Kasumi-1 (cell line): ENCODE data around the gene CAPN7.

ENCODE experiments used
- DNase-seq, 2 experiments: peaks; one replicate each; lab custom pipeline; 2025; lab: John Stamatoyannopoulos, UW

Gene CAPN7

GRCh38 chr3:15276028-15276724 is 70.1 kb downstream of the CAPN7 start:
- DNase-seq: no peak

- no peak for DNase-seq
These were observed 71.9 kb downstream of the CAPN7 start for GRCh38 chr3:15277861-15278500.

- no peak for DNase-seq
These were observed 73.2 kb downstream of the CAPN7 start for GRCh38 chr3:15279205-15279604.

GRCh38 chr3:15279671-15280402 is 73.8 kb downstream of the CAPN7 start:
- no peak for DNase-seq

- no peak for DNase-seq
These were observed 74.9 kb downstream of the CAPN7 start for GRCh38 chr3:15280853-15281532.

GRCh38 chr3:15281817-15282216 is 75.8 kb downstream of the CAPN7 start:
- no peak for DNase-seq

GRCh38 chr3:15283702-15284101 is 77.7 kb downstream of the CAPN7 start:
- DNase-seq: no peak

- DNase-seq: no peak
These were observed 78.3 kb downstream of the CAPN7 start for GRCh38 chr3:15284121-15284889.

GRCh38 chr3:15286022-15286421 is 80.0 kb downstream of the CAPN7 start:
- DNase-seq: no peak

GRCh38 chr3:15287565-15288330 is 81.7 kb downstream of the CAPN7 start:
- no peak for DNase-seq

- no peak for DNase-seq
These were observed 82.4 kb downstream of the CAPN7 start for GRCh38 chr3:15288331-15289035.

- DNase-seq: no peak
These were observed 83.6 kb downstream of the CAPN7 start for GRCh38 chr3:15289661-15290060.

- peak in 1 of 2 experiments; percentile 11 for DNase-seq
These were observed 84.7 kb downstream of the CAPN7 start for GRCh38 chr3:15290736-15291135.

GRCh38 chr3:15291589-15292541 is 85.8 kb downstream of the CAPN7 start:
- DNase-seq: peak; percentile 67 to 90

GRCh38 chr3:15292765-15293522 is 86.9 kb downstream of the CAPN7 start:
- DNase-seq: no peak

GRCh38 chr3:15294929-15295328 is 88.9 kb downstream of the CAPN7 start:
- no peak for DNase-seq

GRCh38 chr3:15295506-15295905 is 89.5 kb downstream of the CAPN7 start:
- peak; percentile 75 to 81 for DNase-seq

GRCh38 chr3:15297608-15298350 is 91.7 kb downstream of the CAPN7 start:
- no peak for DNase-seq
